ENCODE results near the gene TMEM214.

Gene TMEM214

GRCh38 chr2:27010139-27010538 is 22.6 kb upstream of the TMEM214 start:
- no peak for DNase-seq

- DNase-seq = no peak
Measured at GRCh38 chr2:27013738-27014137, 19.0 kb upstream of the TMEM214 start.

DNA sequence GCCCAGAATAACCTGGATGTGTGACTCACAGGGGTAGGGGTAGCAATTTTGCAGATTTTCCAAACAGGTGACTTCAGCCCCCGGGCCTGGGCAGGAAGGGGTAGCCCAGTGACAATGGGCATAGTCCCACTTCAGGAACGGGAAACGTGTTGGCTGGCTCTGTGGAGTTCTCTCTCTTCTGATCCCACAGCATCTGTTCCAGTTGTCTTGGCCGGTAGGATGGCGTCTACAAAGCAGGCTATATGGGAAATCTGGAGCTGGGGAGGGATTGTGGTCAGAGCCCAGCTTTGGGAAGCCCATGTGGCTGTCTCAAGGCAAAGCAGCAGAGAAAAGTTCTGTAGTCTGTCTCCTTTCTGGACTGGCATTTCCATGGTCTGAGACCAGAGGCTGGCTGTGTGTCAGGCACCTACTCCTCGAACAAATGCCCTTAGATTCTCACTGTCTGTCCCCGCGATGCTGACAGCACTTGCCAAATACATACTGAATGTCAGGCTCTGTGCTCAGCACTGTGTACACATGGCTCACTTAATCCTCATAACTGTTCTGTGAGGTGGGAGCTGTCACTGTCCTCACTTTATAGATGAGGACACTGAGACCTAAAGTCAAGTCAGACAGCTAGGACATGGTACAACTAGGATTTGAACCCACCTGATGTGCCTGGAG is 17.9 kb upstream of the TMEM214 start:
- no peak for DNase-seq

DNA sequence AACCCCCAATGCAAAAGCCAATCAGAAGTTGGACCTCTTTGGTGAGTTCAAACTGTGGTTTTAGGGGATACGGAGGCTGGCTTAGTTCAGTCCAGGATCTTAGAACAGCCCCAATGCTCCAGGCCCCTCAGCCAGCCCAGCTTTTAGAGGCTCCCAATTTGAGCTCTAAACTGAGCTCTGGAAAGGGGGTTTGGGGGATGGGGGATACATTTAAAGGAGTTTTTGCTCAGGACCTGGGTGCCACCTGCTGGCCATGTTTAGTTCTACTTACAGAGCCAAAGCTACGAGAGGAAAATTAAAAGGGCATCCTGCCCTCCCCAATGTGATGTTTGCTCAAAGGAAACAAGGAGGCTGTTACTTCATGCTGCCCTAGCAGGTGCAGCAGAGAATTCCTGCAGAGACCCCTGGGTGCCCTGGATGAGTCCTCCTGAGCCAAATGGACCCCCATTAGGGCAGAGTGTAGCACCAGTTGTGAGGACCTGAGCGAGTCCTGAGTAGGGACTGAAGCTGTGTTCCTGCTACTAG is 15.9 kb upstream of the TMEM214 start:
- no peak for DNase-seq

GRCh38 chr2:27018142-27018541 is 14.6 kb upstream of the TMEM214 start:
- DNase-seq = no peak

GRCh38 chr2:27019459-27019858 is 13.3 kb upstream of the TMEM214 start:
- no peak for DNase-seq

- DNase-seq = no peak
Measured at GRCh38 chr2:27019931-27020855, 12.6 kb upstream of the TMEM214 start.

DNA sequence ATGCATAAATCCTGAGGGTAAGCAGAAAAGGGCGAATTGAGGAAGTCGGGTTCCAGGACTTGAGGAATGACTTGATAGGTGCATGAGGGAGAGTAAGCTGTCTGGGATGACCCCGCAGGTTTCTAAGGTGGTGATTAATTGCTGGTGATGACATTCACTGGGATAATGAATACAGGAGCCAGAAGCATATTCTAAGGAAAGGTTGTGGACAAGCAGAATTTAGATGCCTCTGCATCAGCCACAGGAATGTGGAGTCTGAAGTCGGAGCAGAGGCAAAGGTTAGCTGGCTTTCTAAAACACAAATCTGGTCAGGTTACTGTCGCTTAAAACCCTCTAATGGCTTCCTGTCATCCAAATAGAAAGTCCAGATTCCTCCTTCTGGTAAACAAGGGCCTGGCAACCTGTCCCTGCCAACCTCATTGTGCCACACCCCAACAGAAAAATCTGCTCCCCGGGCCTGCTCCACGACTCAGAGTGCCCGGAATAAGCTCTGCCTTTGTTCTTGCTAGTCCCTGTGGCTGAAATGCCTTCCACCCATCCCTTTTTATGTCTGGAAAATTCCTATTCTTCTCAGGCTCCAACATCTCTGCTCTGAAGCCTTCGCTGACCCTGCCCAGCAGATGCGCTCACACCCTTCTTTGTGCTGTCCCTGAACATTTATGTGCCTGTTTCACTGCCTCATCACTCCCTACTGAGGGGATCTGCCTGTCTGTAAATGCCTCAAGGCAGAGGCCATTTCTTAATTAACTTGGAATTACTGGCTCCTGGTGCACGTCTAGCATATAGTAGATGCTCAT is 11.3 kb upstream of the TMEM214 start:
- no peak for DNase-seq

DNA sequence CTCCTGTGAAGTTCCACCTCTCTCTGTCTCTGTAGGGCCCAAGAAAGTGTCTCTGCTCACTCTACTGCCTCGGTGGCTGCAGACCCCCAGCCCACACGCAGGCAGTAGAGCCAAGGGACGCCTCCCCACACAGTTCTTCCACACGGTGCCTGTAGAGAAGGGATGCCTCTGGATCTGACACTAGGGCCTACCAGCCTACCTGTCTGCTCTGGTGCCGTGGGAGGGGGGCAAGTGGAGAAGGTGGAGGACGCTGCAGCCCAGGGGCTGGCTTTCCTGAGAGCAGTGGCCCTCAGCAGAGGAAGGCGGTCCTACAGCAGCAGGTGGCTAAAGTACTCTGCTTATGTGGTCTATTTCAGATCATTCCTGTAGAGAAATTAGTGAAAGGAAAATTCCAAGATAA is 9.0 kb upstream of the TMEM214 start:
- no peak for DNase-seq

GRCh38 chr2:27024188-27024587 is 8.6 kb upstream of the TMEM214 start:
- DNase-seq = no peak

DNA sequence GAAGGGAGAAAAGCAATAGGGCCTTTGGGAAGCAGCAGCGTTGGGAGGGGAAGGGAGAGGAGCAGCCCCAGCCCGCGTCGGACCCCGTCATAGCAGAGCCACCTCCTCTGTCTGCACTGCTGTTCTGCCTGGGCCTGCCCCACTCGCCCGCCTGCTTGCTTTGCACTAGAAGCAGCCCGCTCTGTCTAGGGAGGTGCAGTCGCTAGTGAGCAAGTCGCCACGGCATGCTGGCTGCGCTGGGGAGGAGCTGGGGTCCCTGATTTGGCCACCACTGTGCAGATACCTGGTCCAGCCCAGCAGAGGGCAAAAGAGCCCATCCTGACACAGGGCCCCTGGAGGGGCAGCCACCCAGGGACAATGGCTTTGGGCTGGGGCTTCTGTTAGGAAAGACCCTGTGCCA is 8.0 kb upstream of the TMEM214 start:
- DNase-seq = no peak

DNA sequence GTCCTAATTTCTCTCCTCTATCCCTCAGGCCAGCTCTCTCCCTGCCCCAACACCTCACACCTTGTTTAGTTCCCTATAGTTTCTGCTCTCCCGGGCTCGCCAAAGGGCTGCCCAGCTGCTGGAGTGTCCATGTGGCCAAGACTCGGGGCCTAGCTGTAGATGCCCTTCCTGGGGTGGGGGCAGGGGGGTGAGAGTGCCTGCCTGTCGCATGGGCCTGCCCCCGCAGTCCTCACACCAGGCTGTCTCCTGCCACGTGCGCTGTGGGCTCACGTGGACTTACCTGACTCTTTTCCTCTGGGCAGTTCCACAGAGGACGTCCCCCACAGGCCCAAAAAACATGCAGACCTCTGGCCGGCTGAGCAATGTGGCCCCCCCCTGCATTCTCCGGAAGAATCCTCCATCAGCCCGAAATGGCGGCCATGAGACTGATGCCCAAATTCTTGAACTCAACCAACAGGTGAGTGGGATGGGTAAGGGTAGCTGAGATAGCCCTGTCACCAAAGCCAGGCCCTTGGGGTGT is 7.4 kb upstream of the TMEM214 start:
- DNase-seq = no peak

GRCh38 chr2:27025861-27026851 is 6.6 kb upstream of the TMEM214 start:
- no peak for DNase-seq

GRCh38 chr2:27027211-27027651 is 5.5 kb upstream of the TMEM214 start:
- DNase-seq = no peak

DNA sequence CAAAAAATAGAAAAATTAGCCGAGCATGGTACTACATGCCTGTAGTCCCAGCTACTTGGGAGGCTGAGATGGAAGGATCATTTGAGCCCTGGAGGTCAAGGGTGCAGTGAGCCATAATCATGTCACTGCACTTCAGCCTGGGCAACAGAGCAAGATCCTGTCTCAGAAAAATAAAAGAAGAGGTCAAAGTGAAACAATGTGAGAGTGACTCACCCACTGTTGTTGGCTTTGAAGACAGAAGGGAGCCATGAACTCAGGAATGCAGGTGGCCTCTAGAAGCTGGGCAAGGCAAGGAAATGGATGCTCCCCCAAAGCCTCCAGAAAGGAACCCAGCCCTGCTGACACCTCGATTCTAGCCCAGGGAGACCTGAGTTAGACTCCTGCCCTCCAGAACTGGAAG is 3.7 kb upstream of the TMEM214 start:
- DNase-seq = no peak

DNA sequence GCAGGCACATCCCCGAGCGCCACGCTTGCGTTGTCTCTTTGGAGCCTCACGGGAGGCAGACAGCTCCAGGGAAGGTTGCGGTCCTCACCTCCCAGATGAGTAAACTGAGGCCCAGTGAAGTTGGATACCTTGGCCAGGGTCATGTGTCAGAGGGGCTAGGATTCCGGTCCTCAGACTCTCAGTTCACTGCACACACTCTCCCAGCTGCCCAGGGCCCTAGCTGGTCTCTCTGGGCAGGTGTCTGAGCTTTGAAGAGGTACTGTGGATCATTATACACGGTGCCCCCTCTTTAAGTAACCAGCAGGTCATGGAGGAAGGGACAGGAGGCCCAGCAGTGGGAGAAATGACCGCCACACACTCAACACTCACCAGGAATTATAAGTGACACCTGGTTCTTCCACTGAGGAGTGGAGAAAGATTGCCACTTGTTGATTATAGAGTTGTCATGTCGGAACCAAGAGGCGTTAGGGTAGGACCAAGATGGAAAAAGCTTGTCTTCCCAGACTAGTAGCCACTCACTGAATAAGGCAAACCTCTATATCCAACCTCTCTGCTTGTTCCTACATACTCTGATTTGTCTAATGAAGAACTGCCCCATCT is 588 bp downstream of the TMEM214 start:
- no peak for DNase-seq

DNA sequence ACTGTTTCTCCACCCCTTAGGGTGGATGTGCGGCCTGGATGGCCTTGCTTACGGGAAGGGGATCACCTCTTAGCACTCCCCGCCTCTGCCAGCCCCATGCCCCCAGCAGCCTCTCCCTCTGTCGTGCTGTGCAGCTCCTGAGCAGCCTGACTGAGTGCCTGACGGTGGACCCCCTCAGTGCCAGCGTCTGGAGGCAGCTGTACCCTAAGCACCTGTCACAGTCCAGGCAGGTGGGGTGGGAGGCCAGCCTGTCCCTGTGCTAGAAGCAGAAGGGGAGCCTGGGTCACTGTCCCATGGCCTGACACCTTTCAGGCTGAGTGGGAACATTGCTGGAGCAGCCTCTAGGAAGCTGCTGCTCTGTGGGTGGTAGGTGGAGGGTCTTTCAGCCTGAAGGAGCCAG is 5.2 kb downstream of the TMEM214 start:
- no peak for DNase-seq

GRCh38 chr2:27038631-27039339 is 6.0 kb downstream of the TMEM214 start:
- DNase-seq = no peak

- no peak for DNase-seq
Measured at GRCh38 chr2:27039426-27039825, 6.7 kb downstream of the TMEM214 start.

DNA sequence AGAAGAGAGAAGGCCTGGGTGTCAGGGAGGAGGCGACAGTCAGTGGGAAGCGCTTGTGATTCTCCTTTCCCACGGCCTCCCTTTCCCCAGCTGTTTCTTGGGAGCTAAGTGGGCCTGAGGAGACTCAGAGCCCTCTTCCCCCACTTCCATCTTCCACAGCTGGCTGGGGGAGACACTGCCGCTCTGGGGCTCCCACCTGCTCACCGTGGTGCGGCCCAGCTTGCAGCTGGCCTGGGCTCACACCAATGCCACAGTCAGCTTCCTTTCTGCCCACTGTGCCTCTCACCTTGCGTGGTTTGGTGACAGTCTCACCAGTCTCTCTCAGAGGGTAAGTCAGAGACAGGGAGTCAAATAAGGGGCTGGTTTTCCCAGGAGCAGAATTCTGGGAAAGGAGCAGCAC is 7.1 kb downstream of the TMEM214 start:
- no peak for DNase-seq

DNA sequence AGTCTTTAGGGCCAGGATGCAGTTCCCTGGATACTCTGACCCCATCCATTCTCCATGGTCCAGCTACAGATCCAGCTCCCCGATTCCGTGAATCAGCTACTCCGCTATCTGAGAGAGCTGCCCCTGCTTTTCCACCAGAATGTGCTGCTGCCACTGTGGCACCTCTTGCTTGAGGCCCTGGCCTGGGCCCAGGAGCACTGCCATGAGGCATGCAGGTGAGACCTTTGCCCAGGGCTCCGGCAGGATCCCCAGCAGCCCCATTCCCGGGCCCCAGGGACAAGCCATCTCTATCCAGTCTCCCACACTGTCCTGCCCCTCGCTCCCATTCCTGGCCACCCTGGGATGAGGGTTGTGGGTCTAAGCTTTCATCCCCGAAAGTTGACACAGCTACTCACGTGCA is 7.5 kb downstream of the TMEM214 start:
- DNase-seq = no peak

Measured in NCI-H187 treated with DMSO at 0.1 percent for 48 hours (cell line).